Transverse colon (tissue), 4 donors: ENCODE measurements around the gene FBXL13. TPM values are rescaled to one million over a fixed set of nuclear protein-coding genes. Genes with fewer than 3 reads are reported as not detected.

Experiments
- DNase-seq: peaks from one replicate; pipeline ENCODE4 v3.0.0-alpha.2; 2019
- H3K27ac ChIP-seq, 4 donors: fragments of 200-600 bp; sonication (generic); 2 replicates each; pipeline ENCODE4 v1.5.1; 2016 to 2018; ENCODE audit warnings: inconsistent platforms in 4 of 4
- H3K27me3 ChIP-seq: fragments of 200-600 bp; sonication (generic); 2 replicates; pipeline ENCODE4 v1.5.1; 2017; ENCODE audit warnings: inconsistent platforms
- H3K36me3 ChIP-seq, 4 donors: fragments of 200-600 bp; sonication (generic); 2 replicates each; pipeline ENCODE4 v1.5.1; 2017 to 2019; ENCODE audit warnings: inconsistent platforms in 4 of 4
- H3K4me1 ChIP-seq, 4 donors: fragments of 200-600 bp; sonication (generic); 2 replicates each; pipeline ENCODE4 v1.5.1; 2017 to 2020; ENCODE audit warnings: inconsistent platforms in 4 of 4
- H3K4me3 ChIP-seq, 4 donors: fragments of 200-600 bp; sonication (generic); 1 replicate in 1 of 4; 2 replicates in 3 of 4; pipeline versions ENCODE4 v1.5.1 to v1.6.1; 2017 to 2019; ENCODE audit warnings: inconsistent platforms in 4 of 4
- H3K9me3 ChIP-seq, 2 donors: fragments of 200-600 bp; sonication (generic); 2 replicates each; pipeline ENCODE4 v1.5.1; 2017 to 2019; ENCODE audit warnings: inconsistent platforms in 2 of 2
- CTCF ChIP-seq, 5 experiments: fragments of 200-600 bp in 3 of 5; fragments of 450-650 bp in 2 of 5; sonication (generic) in 3 of 5; IDR thresholded peaks; 1 replicate in 2 of 5; 2 replicates in 3 of 5; pipeline ENCODE4 v1.5.1; 2016 to 2017; ENCODE audit warnings: antibody characterized with exemption in 5 of 5, inconsistent platforms in 3 of 5, mild to moderate bottlenecking in 2 of 5, moderate library complexity in 1 of 5
- EP300 ChIP-seq: sonication (generic); formaldehyde crosslinking; IDR thresholded peaks from one replicate; pipeline ENCODE4 v1.6.1; 2017; ENCODE audit warnings: antibody characterized with exemption, low read depth
- POLR2A ChIP-seq: fragments of 450-650 bp; IDR thresholded peaks from one replicate; pipeline ENCODE4 v1.6.1; 2016; ENCODE audit warnings: antibody characterized with exemption, mild to moderate bottlenecking, moderate library complexity
- POLR2AphosphoS5 ChIP-seq, 3 donors: sonication (generic); formaldehyde crosslinking; IDR thresholded peaks; one replicate each; pipeline ENCODE4 v1.6.1; 2016; ENCODE audit warnings: antibody characterized with exemption in 3 of 3
- WGBS, 2 donors: methylation state at CpG; one replicate each; pipeline ENCODE4 v1.1.5; 2018; ENCODE audit warnings: low coverage in 1 of 2; 5-methylcytosine and 5-hydroxymethylcytosine counted together
- in situ Hi-C, 4 donors: fragments of 200-750 bp; cut with MboI; loops; one replicate each; pipeline versions ENCODE4 v1.15.0 to v1.15.1; 2017; ENCODE audit warnings: low sequenced_read_pairs in 3 of 4, low pct_ligation_motif_present in 1 of 4, low pct_unique_long_range_greater_than_20kb in 1 of 4
- intact Hi-C: fragments of 100-400 bp; cut with DNase I; formaldehyde crosslinking; loops from one replicate; pipeline ENCODE4 v1.15.1; 2023; ENCODE audit warnings: low total_unique reads
- total RNA-seq, 4 donors: library from RNA; depleted of rRNA; stranded (reverse); fragments of >200 nt; gene quantifications; one replicate each; pipeline ENCODE4 v1.1.0, GENCODE V29; 2016

The FBXL13 gene
- total RNA-seq, 4 donors from 2014 or later, result 0.96 to 6.8 (median 1.9) TPM; not detected in 1

GRCh38 chr7:103119791-103120291 is 45.2 kb upstream of the FBXL13 start:
- H3K36me3 ChIP-seq, result peaks cover 0 to 8% (median 3%) of the 10 kb centered on the region in 4 donors
- intact Hi-C loops, result no loop called here
- 95 to 96% methylated on average over 9 to 11 of the region's 11 CpGs for WGBS, 2 donors

GRCh38 chr7:103117465-103117864 is 42.9 kb upstream of the FBXL13 start:
- TF ChIP-seq EP300, result no peak
- no peak for TF ChIP-seq CTCF (IDR thresholded peaks at IDR 0.05)
- no peak for TF ChIP-seq POLR2A
- no peak for TF ChIP-seq POLR2AphosphoS5 (IDR thresholded peaks at IDR 0.05)
- in situ Hi-C loops, result no loop called here
- H3K36me3 ChIP-seq, result peaks cover 0 to 16% (median 5%) of the 10 kb centered on the region in 4 donors

More at GRCh38 chr7:103119791-103120291, 45.2 kb upstream of the FBXL13 start:
- no peak for DNase-seq
- Histone ChIP-seq H3K4me3 (no peak overlapping the region), H3K27ac (no peak overlapping the region), H3K9me3 (no peaks in the 10 kb centered on the region), H3K4me1 (peaks cover 0 to 36% (median 15%) of the 10 kb centered on the region in 4 donors), H3K27me3 (no peaks in the 10 kb centered on the region)
- TF ChIP-seq POLR2A (no peak), POLR2AphosphoS5 (IDR thresholded peaks at IDR 0.05) (no peak), CTCF (IDR thresholded peaks at IDR 0.05) (no peak), EP300 (no peak)
- in situ Hi-C loops, result no loop called here

GRCh38 chr7:103116991-103117390 is 42.4 kb upstream of the FBXL13 start:
- Histone ChIP-seq H3K9me3 (no peaks in the 10 kb centered on the region), H3K27ac (no peak overlapping the region), H3K4me1 (peaks cover 0 to 14% (median 4%) of the 10 kb centered on the region in 4 donors), H3K27me3 (no peaks in the 10 kb centered on the region), H3K36me3 (peaks cover 0 to 16% (median 5%) of the 10 kb centered on the region in 4 donors), H3K4me3 (no peak overlapping the region)
- DNase-seq, result no peak
- intact Hi-C loops, result no loop called here
- in situ Hi-C loops, result no loop called here
- no peak for TF ChIP-seq POLR2AphosphoS5 (IDR thresholded peaks at IDR 0.05)
- no peak for TF ChIP-seq EP300
- TF ChIP-seq CTCF (IDR thresholded peaks at IDR 0.05), result no peak
- no peak for TF ChIP-seq POLR2A

More at GRCh38 chr7:103117465-103117864, 42.9 kb upstream of the FBXL13 start:
- Histone ChIP-seq H3K9me3 (no peaks in the 10 kb centered on the region), H3K4me3 (no peak overlapping the region), H3K4me1 (peaks cover 0 to 19% (median 6%) of the 10 kb centered on the region in 4 donors), H3K27ac (no peak overlapping the region), H3K27me3 (no peaks in the 10 kb centered on the region)
- intact Hi-C loops, result no loop called here
- DNase-seq, result no peak
- WGBS, 2 donors, result 88 to 89% methylated on average over 2 of the region's 2 CpGs

- Histone ChIP-seq H3K27me3 (no peaks in the 10 kb centered on the region), H3K27ac (no peak overlapping the region), H3K36me3 (peaks cover 0 to 16% (median 5%) of the 10 kb centered on the region in 4 donors), H3K9me3 (peaks cover 0 to 1% of the 10 kb centered on the region in 2 donors), H3K4me3 (no peak overlapping the region), H3K4me1 (peaks cover 0 to 9% (median 4%) of the 10 kb centered on the region in 4 donors)
- WGBS, 2 donors, result 100% methylated on average over 1 of the region's 1 CpG
- in situ Hi-C loops (no loop called here), intact Hi-C loops (no loop called here)
- no peak for DNase-seq
- TF ChIP-seq POLR2A (no peak), POLR2AphosphoS5 (IDR thresholded peaks at IDR 0.05) (no peak), CTCF (IDR thresholded peaks at IDR 0.05) (no peak), EP300 (no peak)
Observed at GRCh38 chr7:103116511-103116910, 41.9 kb upstream of the FBXL13 start.
